ENCODE measurements around the gene MBD4.
A peak's percentile ranks its signal among the peaks of the same experiment; 100 is the strongest.

The MBD4 gene

DNA sequence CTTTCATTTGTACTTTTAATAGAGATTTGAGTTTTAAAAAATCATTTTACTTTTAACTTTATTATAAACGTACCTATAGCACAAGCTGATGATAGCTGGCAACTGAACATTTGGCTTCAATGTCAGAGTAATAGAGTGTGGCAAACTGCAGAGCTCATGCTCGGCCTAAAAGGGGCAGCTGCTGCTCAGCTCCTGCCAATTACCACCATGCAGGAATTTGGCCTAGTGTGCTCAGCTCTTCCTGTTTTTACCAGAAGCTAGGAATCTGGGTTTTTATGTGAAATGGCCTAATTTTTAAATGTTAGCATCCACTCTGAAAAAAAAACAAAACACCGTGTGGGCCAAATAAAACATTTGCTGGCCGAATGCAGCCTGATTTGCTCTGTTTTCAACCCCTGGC, 2.0 kb upstream of the MBD4 start:
- TF ChIP-seq, protein P1, sequence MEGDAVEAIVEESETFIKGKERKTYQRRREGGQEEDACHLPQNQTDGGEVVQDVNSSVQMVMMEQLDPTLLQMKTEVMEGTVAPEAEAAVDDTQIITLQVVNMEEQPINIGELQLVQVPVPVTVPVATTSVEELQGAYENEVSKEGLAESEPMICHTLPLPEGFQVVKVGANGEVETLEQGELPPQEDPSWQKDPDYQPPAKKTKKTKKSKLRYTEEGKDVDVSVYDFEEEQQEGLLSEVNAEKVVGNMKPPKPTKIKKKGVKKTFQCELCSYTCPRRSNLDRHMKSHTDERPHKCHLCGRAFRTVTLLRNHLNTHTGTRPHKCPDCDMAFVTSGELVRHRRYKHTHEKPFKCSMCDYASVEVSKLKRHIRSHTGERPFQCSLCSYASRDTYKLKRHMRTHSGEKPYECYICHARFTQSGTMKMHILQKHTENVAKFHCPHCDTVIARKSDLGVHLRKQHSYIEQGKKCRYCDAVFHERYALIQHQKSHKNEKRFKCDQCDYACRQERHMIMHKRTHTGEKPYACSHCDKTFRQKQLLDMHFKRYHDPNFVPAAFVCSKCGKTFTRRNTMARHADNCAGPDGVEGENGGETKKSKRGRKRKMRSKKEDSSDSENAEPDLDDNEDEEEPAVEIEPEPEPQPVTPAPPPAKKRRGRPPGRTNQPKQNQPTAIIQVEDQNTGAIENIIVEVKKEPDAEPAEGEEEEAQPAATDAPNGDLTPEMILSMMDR (conservative IDR thresholded peaks at IDR 0.05; ENCODE audit: control insufficient read depth, insufficient read depth, low read depth, low read length): peak; percentile 17
- H3K4me3 ChIP-seq (ENCODE audit: control insufficient read depth, low read depth, low read length): no peak overlapping the region
- peak; percentile 70 for DNase-seq (ENCODE audit: low read depth)

DNA sequence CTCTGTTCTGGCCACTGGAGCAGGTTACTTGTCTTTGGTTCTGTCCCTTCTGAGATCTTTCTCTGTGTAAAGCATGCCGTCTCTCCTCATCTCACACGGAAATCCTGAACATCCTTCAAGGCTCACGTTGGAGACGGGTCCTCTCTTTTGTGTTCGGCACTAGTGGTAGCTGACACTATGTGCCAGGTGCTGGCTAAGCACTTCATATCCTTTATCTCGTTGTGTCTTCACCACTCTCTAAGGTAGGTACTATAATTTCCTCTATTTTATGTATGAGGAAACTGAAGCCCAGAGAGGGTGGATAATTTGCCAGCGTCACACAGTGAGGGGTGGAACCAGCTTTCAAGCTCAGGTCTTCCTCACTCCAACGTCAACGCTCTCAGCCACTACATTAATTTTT, 1.5 kb upstream of the MBD4 start:
- TF ChIP-seq, protein P1 (conservative IDR thresholded peaks at IDR 0.05; ENCODE audit: control insufficient read depth, insufficient read depth, low read depth, low read length): no peak
- no peak for DNase-seq (ENCODE audit: low read depth)
- peak overlapping the region; percentile 98 for H3K4me3 ChIP-seq (ENCODE audit: control insufficient read depth, low read depth, low read length)

DNA sequence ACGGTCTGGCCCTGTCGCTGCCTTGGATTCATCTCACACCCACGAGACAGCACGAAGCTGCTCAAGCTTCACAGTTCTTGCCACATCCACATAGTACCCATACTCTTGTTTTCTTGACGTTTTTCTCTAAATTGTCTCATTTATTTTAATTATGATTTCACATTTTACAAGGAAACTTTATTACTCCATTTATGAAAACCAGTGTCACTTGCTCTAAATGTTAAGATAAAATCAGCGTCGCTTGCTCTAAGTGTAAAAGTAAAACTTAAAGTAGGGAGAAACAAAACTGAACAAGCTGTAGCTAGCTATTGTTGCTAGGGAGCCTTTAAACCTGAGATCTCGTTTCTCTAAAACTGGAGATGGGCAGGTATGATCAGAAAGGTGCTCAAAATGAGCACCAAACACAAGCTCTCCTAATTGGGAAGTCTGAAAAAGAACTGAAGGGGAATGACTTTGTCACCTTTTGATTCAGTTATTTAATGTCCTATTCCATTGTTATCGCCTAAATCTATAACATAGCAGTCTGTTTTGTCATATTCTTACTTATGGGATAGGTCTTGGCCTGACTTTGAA, 956 bp upstream of the MBD4 start:
- DNase-seq (ENCODE audit: low read depth): peak; percentile 65
- TF ChIP-seq, protein P1 (conservative IDR thresholded peaks at IDR 0.05; ENCODE audit: control insufficient read depth, insufficient read depth, low read depth, low read length): no peak
- peak overlapping the region; percentile 98 for H3K4me3 ChIP-seq (ENCODE audit: control insufficient read depth, low read depth, low read length)

DNA sequence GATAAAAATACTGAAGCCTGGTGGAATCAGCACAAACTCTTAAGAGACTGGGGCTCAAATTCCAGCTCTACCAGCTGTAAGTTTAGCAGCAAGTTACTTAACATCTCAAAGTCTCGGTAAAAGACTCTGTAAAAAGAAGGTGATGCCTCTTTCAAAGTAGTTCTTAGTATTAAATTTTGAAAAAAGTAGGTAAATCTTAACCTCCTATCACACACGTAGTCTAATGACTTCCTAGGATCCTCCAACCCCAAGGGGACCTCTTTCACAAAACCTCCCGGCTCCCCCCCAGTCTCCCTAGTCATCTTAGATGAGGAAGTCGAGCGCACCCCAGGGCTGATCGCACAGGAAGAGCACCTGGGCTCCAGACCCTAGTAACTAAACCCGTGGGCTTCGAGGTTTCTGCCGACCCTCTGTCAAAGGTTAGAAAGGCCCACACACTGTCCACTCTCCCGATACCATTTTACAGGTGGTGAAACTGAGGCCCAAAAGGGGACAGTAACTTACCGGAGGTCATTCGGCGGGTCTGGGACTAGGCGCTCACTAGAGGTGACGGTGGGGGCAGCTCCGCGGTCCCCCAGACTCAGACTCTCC, 427 bp downstream of the MBD4 start:
- H3K4me3 ChIP-seq (ENCODE audit: control insufficient read depth, low read depth, low read length): peak overlapping the region; percentile 98
- DNase-seq (ENCODE audit: low read depth): no peak
- TF ChIP-seq, protein P1 (conservative IDR thresholded peaks at IDR 0.05; ENCODE audit: control insufficient read depth, insufficient read depth, low read depth, low read length): no peak

DNA sequence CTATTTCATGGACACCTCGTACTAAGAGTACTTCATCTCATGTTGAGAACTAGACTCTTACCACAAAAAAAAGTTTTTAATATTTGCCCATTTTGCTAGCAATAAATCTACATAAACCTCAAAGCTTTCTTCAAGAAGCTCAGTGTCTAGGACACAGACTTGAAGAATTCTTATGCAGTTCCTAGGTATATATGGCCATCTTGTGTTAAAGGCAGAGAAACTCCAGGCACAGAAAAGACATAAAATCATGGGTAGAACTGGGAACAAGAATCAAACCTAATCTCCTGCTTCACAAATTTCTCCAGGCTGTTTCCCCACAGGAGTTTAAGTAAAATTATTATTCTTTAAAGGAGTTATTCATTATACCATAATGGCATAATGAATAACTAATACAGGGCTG, 4.4 kb downstream of the MBD4 start:
- TF ChIP-seq, protein P1 (conservative IDR thresholded peaks at IDR 0.05; ENCODE audit: control insufficient read depth, insufficient read depth, low read depth, low read length): no peak
- no peak for DNase-seq (ENCODE audit: low read depth)
- H3K4me3 ChIP-seq (ENCODE audit: control insufficient read depth, low read depth, low read length): no peak overlapping the region

DNA sequence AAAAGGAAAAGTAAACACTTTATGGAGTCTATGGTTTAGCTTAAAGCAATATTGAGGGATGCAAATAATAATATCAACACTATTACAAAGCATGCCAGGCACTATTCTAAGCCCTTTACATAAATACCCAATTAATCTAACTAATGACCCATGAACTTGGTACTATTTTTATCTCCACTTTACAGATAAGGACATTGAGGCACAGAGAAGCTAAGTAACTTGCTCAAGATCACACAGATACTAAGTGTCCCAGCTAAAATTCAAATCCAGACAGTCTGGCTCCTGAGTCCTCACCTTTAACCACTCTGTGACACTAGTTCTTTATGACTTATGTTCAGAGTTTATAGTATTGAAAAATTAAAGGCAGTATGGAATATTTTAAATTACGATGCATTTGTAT, 5.6 kb downstream of the MBD4 start:
- H3K4me3 ChIP-seq (ENCODE audit: control insufficient read depth, low read depth, low read length): no peak overlapping the region
- TF ChIP-seq, protein P1 (conservative IDR thresholded peaks at IDR 0.05; ENCODE audit: control insufficient read depth, insufficient read depth, low read depth, low read length): no peak

More for the DNA sequence above, 5.6 kb downstream of the MBD4 start:
- DNase-seq (ENCODE audit: low read depth): no peak

Data from fibroblast of mammary gland (primary cell).